GM21367 (cell line): ENCODE measurements around the gene TRIM41.
A peak's percentile ranks its signal among the peaks of the same experiment; 100 is the strongest.
"Not testable (repeated sequence)": the region's sequence is repeated elsewhere in the genome, so short reads cannot be mapped to it uniquely, and the experiment has no call there.

ENCODE experiments used
- ATAC-seq: cut with Tn5 transposase; IDR thresholded peaks from one replicate; pipeline ENCODE4 v1.9.1; 2021; ENCODE audit not compliant: unreplicated experiment

TRIM41 gene

DNA sequence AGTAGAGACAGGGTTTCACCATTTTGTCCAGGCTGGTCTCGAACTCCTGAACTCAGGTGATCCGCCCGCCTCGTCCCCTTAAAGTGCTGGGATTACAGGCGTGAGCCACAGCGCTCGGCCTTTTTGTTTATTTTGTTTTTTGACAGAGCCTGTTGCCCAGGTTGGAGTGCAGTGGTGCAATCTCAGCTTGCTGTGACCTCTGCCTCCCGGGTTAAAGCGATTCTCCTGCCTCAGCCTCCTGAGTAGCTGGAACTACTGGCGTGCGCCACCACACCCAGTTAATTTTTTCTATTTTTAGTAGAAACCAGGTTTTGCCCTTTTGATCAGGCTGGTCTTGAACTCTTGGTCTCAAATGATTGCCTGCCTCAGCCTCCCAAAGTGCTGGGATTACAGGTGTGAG lies 12.9 kb upstream of the TRIM41 start:
- ATAC-seq = not testable (repeated sequence)

DNA sequence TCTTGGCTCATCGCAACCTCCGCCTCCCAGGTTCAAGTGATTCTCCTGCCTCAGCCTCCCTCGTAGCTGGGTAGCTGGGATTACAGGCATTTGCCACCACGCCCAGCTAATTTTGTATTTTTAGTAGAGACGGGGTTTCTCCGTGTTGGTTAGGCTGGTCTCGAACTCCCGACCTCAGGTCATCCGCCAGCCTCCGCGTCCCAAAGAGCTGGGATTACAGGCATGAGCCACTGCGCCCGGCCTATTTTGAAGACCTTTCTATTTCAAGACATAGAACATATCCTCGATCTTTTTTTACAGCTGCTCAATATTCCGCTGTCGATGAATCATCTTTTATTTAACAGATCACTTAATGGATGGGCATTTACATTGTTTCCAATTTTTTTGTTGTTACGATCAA lies 12.4 kb upstream of the TRIM41 start:
- ATAC-seq = not testable (repeated sequence)

DNA sequence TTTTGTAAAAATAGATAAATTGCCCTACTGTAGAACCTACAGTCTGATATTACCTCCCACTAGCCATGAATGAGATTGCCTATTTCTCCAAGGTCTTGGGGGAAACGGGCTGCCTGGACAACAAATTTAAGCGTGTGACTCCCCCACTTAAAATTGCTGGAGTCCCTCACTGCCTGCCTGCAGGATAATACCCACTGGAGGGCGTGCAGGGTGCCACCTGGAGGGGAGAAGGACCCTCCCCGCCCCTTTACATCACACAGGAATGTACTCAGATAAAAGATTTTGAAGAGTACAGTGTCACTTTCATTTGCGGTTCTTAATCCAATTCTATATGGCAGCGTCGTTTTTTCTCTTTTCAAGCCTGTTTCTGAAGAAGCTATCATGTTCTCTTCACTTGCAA lies 11.9 kb upstream of the TRIM41 start:
- no peak for ATAC-seq

DNA sequence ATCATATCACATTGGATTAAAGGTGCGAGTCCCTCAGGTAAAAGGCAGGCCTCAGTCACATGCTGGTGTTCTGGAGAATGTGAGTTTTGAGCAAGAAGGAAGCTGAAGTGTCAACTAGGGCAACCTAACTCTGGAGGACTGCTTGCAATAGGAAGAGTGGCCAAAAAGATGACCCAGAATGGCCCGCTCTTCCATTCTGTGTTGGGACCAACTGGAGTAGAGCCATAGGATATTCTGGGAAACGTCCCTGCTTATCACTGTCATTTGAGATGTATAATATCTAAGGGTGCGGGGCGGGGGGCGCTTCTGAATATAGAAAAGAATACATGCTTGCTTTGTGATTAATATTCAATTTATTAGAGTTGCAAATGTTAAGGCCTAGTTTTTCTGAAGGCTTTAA lies 11.0 kb upstream of the TRIM41 start:
- no peak for ATAC-seq

DNA sequence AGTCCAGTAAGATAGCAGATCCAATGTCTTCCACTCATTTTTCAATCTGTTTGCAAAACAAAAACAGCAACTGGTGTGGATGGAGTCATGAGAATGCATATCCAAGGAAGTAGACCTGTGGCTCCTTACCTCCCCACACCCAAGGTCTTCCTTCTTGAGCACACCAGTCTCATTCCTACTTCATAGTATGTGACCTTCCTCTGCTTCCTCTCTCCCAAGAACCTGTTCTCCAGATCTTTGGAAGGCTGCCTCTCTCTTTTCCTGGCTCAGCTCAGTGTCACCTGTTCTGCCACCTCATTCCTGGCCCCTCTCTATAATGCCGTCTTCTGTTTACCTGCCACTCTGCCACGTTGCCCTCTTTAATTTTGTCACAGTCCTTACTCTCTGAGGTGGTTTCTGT lies 10.1 kb upstream of the TRIM41 start:
- no peak for ATAC-seq

DNA sequence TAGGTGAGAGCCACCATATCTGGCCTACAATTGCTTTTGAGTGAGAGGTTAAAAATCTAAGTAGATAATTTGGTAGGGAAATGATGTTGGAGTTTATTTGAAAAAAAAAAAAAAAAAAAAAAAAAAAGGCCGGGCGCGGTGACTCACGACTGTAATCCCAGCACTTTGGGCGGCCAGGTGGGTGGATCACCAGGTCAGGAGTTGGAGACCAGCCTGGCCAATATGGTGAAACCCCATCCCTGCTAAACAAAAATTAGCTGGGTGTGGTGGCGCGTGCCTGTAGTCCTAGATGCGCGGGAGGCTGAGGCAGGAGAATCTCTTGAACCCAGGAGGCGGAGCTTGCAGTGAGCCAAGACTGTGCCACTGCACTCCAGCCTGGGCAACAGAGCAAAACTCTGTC lies 8.8 kb upstream of the TRIM41 start:
- not testable (repeated sequence) for ATAC-seq

DNA sequence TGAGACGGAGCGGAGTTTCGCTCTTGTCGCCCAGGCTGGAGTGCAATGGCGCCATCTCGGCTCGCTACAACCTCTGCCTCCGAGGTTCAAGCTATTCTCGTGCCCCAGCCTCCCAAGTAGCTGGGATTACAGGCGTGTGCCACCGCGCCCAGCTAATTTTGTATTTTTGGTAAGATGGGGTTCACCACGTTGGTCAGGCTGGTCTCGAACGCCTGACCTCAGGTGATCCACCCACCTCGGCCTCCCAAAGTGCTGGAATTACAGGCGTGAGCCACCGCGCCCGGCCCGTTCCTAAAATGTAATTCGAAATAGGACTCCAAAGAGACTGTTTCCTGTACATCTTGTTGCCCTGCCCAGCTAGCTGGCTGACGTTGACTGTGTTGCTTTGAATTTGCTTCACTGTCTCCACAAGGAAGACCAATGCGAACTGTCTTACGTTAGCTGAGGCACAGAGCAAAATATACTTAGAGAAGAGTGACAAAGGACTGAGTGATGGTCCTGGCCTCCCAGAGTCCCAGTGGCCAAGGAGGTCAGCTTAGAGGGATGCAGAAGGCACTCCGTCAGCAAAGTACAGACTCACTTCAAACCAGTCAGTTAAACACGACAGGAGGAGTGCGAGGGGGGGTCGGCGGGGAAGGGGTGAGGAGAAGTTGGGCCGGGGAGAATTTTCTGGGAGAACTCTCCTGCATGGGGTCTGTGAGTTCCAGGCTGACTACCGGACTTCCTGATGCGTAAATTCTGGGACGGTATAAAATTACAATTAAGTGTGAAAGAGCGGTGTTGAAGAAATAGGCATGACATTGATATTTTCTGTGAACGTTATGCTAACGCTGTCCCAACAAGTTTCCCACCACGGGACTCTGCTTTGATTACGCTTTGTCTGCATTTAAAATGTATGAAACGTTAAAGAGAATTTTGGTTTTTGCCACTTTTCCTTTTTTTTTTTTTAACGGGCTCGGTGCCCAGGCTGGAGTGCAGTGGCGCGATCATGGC lies 6.8 kb upstream of the TRIM41 start:
- no peak for ATAC-seq

DNA sequence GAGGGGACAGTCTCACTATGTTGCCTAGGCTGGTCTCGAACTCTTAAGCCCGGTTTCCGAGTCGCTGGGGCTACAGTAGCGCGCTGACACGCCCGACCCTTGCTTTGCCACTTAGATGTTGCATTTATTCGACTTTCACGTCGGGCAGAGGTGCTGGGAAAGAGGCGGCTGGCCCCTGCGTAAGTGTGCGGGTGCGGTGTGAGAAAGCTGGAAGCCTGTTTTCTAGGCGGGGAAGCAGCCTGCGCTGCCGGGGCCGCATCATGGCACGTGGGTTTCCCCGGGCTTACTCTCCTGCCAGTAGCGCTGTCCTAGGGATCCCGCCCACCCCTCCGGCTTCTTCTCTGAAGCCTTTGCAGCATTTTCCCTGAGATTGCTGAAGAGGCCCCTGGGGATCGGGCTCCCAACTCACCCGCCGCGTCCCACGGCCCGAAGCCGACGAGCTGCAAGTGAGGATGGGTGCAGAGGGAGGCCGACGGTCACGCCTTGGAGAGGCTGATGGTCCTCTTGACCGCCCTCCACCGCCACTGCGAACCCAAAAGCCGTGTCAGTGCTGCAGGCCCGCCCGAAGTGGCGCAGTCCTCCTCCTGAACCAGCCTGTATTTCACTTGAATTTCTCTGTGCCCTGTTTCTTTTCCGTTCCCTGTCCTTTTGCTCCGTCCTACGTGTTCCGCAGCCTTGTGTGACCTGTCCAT lies 5.8 kb upstream of the TRIM41 start:
- ATAC-seq = no peak

DNA sequence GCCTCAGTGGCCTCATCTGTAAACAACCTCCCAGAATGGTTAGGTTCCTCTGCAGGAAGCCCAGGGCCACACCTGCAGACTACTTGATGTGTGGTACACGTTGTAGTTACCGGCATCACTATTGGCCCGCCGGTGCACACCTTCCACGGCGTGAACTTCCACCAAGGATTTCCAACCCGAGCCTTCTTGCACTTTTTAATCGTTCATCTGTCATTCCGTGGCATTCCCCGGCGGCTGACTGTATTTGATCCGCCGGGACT lies 5.3 kb upstream of the TRIM41 start:
- ATAC-seq = no peak

DNA sequence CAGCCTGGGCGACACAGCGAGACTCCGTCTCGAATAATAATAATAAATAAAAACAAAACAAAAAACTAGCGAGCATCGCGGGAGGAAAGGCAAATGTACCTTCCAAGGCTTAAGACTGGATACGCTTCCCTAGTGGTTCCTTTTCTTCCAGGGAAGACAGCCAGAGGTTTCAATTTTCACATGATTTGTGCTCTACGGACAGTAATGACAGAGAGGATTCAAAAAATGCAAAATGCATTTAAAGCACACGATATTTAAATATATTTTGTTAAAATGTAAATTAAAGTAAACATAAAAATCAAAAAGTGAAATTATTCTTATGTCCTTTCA lies 4.3 kb upstream of the TRIM41 start:
- no peak for ATAC-seq

DNA sequence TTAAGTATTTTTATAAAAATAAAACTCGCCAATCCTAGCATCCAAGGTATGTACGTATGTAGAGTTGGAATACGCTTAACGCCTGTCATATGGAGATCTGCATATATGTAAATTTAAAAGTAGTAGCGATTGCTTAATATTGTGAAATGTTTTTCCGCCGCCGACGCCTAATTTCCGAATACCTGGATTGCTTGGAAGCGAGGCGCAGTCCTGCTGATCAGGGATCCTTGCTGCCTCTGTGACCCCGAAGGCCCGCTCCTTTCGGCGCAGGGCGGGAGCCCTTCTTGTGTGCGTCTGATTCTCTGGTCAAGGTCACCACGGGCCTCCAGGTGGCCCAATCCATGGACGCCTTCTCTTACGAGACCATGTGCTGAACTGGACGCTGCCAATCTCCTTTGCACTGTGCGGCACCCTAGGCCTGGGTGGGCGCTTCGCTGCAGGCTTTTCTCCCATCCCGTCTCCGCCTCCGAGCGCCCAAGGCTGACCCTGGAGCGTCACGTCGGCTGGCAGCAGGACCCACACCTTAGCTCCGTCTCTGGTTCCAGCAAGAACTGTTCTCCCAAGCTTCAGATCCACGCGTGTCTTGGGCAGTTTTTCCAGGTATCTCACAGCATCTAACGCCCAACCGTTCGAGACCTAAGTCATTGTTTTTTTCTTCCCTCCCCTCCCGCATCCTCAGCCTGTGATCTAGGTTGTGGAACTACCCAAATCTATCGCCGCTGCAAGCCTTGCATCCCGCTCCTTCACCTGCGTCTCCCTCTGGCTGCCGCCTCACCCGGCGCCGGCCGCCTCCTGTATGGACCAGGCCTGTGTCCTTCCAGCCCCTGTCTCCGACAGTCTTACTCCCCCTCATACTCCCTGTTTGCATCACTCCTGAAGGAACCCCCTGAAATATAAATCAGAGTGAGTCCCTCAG lies 3.6 kb upstream of the TRIM41 start:
- ATAC-seq = no peak

DNA sequence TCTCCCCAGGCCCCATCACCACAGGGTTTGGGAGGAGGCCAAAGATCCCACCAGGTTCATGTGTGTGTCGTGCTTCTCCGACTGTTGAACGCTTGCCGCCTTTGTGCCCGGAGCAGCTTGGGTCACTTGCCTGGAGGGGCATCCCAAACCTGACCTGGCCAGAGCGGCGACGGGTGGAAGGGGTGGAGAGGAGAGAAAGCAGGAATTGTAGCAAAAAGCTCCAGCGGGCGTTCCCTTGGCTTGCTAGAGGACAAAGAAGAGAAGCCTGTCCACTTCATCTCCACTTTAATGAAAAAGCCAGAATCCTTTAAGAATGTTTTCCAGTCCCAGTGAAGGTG lies 2.9 kb upstream of the TRIM41 start:
- no peak for ATAC-seq

DNA sequence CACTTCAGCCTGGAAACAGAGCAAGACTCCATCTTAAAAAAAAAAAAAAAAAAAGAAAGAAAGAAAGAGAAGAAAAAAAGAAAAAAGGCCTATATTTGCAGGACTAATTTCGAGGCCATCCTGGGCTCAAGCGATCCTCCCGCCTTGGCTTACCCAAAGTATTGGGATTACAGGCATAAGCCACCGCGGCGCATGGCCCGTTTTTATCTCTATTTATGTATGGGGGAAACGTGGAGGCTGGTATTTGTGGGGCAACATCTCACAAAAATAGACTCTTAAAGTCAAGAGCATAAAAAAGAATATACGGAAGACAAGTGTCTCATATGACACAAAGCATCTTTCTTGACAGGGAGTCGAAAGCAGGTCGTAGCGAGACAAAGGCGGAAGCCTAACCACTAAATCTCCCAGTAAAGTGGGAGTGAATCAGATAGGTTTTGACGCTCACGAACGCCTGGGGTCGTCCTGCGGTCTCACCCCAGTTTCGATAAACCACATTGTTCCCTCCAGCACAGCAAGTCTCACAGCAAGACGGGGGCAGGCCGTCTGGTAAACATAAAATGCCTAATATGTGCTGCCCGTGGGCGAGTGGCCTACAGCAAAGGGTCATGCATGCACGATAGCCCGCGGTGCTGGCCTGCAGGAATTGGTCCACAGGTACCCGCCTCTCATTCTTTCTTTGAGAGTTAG lies 1.8 kb upstream of the TRIM41 start:
- ATAC-seq = no peak

DNA sequence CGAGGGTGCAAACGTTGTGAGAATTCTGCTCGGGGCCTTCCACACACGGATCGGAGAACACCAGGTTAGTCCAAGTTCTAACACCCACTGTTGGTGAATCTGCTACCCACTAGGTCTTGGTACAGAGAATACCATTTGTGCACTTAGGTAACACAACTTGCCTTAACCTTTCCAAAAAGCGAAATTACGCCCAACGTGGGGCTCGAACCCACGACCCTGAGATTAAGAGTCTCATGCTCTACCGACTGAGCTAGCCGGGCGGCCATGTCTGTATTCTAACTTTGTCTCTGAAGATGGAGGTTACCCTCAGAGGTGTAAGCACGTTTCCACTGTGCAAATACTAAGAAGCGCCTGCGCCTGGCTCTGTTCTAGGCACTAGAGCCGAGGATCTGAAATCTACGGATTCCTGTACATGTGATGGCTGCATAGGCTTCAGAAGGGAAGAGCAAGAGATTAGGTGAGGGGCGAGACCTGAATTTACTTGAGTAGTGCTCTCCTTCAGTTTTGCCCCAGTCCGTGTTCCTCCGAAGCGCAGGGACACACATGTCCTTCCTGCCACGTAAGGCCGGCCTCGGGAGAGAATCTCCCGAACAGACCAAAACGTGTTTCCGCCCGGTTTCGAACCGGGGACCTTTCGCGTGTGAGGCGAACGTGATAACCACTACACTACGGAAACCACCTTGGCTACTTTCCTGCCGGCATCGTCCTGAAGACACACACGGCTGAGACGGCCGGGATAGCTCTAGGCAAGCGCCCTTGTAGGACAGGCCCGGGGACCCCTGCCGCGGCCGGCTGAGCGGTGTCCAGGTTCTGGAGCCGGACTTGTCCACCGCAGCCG lies 1.1 kb upstream of the TRIM41 start:
- ATAC-seq = peak; percentile 37

DNA sequence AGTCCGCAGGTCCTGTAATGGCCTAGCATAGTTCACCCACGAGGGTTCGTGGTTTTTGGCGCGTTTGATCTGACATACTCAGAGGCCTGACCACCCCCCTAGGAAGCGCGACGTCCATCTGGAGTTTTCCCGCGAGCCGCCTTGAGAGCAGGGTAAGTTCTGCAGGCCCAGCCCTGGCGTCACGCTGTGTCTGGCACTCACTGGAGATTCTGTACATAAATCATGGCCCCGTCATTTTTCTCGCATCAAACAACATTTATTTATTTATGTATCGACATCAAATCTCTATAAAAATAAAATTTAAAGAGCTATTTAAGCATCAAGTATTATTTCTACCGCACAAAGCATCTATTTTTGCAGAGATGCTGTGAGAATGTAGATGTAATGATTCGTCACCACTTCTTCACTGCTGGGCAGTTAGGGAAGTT lies 437 bp upstream of the TRIM41 start:
- ATAC-seq = no peak

DNA sequence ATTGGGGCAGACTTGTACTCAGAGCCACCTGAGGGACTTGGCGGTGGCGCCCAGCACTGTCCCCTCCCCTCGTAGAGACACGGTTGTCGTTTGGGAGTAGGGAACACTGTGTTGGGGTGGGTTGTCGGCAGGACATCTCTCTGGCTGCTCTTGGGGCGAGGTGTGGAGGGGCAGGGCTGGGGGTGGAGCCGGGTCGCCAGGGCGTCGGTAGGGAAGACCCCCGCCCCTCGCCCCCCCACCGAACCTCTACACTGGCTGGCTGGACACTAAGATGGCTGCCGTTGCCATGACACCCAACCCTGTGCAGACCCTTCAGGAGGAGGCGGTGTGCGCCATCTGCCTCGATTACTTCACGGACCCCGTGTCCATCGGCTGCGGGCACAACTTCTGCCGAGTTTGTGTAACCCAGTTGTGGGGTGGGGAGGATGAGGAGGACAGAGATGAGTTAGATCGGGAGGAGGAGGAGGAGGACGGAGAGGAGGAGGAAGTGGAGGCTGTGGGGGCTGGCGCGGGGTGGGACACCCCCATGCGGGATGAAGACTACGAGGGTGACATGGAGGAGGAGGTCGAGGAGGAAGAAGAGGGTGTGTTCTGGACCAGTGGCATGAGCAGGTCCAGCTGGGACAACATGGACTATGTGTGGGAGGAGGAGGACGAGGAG lies 778 bp downstream of the TRIM41 start:
- peak; percentile 3 for ATAC-seq

DNA sequence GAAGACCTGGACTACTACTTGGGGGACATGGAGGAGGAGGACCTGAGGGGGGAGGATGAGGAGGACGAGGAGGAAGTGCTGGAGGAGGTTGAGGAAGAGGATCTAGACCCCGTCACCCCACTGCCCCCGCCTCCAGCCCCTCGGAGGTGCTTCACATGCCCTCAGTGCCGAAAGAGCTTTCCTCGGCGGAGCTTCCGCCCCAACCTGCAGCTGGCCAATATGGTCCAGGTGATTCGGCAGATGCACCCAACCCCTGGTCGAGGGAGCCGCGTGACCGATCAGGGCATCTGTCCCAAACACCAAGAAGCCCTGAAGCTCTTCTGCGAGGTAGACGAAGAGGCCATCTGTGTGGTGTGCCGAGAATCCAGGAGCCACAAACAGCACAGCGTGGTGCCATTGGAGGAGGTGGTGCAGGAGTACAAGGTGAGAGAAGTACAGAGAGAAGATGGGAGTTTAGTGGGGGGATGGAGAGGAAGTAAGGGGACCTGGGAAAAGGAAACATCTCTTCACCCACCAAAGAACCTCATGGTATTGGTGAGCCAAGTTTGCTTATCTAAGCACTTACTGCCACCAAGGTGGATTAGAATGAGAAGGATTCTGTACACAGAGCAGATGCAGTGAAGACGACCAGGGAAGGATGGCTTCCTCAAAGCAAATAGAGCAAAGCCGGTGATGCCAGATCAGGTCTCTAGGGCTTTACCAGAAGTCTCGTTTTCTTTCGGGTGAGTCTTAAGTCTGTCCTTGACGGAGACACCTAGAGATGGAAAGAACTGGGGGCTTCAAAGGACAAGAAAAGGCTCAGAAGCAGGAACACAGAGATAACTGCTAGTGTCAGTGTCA lies 1.5 kb downstream of the TRIM41 start:
- no peak for ATAC-seq

DNA sequence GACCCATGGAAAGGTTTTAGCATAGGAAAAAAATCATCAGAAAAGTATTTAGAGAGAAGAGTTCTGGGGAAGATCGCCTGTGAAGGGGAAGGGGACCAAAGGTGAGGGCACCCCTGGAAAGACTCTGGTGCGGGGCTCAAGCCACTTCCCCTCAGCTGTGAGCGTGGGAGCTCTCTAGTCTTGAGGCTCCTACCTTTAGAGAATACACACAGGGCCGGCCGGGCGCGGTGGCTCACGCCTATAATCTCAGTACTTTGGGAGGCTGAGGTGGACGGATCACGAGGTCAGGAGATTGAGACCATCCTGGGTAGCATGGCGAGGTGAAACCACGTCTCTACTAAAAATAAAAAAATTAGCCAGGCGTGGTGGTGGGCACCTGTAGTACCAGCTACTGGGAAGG lies 6.9 kb downstream of the TRIM41 start:
- ATAC-seq = no peak

DNA sequence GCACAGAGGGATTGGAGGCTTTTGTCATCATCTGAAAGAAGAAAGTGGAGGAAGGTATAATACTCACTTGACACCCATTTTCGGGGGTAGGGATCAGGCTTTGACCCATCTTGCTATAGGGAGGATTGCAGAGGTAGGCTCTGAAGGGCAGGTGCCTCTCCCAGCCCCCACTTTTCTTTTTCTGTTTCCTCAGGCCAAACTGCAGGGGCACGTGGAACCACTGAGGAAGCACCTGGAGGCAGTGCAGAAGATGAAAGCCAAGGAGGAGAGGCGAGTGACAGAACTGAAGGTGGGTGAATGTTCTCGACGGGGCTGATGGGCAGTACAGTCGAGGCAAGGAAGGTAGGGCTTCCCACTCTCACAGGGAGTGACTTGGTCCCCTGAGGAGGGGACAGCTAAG lies 7.5 kb downstream of the TRIM41 start:
- ATAC-seq = no peak
